GM23248 (cell line): Measurements from ENCODE around the gene KRTAP22-1. TPM values are rescaled to one million over a fixed set of nuclear protein-coding genes. Genes with fewer than 3 reads are reported as not detected.

Source experiments
- DNase-seq: peaks from one replicate; pipeline ENCODE4 v3.0.0-alpha.2; 2015
- H2AFZ ChIP-seq: fragments of 200-600 bp; sonication (generic); 2 replicates; pipeline ENCODE4 v1.6.1; 2016; ENCODE audit warnings: antibody characterized with exemption
- H3F3A ChIP-seq: fragments of 200-600 bp; sonication (generic); 2 replicates; pipeline ENCODE4 v1.6.1; 2016; ENCODE audit warnings: mild to moderate bottlenecking, antibody characterized with exemption, mixed run types; ENCODE audit not compliant: insufficient read depth
- H3K27ac ChIP-seq: fragments of 200-600 bp; sonication (generic); 2 replicates; pipeline ENCODE4 v1.5.1; 2016; ENCODE audit warnings: mild to moderate bottlenecking
- H3K27me3 ChIP-seq: fragments of 200-600 bp; sonication (generic); replicated peaks from 2 replicates; pipeline ENCODE4 v1.6.1; 2016; ENCODE audit warnings: mild to moderate bottlenecking; ENCODE audit not compliant: insufficient read depth
- H3K36me3 ChIP-seq: fragments of 200-600 bp; sonication (generic); 2 replicates; pipeline ENCODE4 v1.6.1; 2016; ENCODE audit warnings: low read depth, mild to moderate bottlenecking
- H3K4me1 ChIP-seq: fragments of 200-600 bp; sonication (generic); 2 replicates; pipeline ENCODE4 v1.6.1; 2016; ENCODE audit warnings: mild to moderate bottlenecking; ENCODE audit not compliant: insufficient read depth
- H3K4me2 ChIP-seq: fragments of 200-600 bp; sonication (generic); one replicate; pipeline ENCODE4 v1.6.1; 2016; ENCODE audit warnings: mild to moderate bottlenecking; ENCODE audit not compliant: unreplicated experiment
- H3K4me3 ChIP-seq: fragments of 200-600 bp; sonication (generic); 2 replicates; pipeline ENCODE4 v1.5.1; 2016; ENCODE audit warnings: mild to moderate bottlenecking
- H3K79me2 ChIP-seq: fragments of 200-600 bp; sonication (generic); 2 replicates; pipeline ENCODE4 v1.6.1; 2016; ENCODE audit warnings: mild to moderate bottlenecking; ENCODE audit not compliant: insufficient read depth
- H3K9ac ChIP-seq: fragments of 200-600 bp; sonication (generic); 2 replicates; pipeline ENCODE4 v1.6.1; 2016; ENCODE audit warnings: mild to moderate bottlenecking
- H3K9me2 ChIP-seq: fragments of 200-600 bp; sonication (generic); 2 replicates; pipeline ENCODE4 v1.6.1; 2016; ENCODE audit warnings: mixed run types, mild to moderate bottlenecking, moderate library complexity; ENCODE audit not compliant: insufficient read depth
- H3K9me3 ChIP-seq: fragments of 200-600 bp; sonication (generic); one replicate; pipeline ENCODE4 v1.6.1; 2017; ENCODE audit warnings: low read depth
- H4K20me1 ChIP-seq: fragments of 200-600 bp; sonication (generic); 2 replicates; pipeline ENCODE4 v1.6.0; 2016; ENCODE audit not compliant: insufficient read depth
- EZH2 ChIP-seq: fragments of 200-600 bp; sonication (generic); IDR thresholded peaks from 2 replicates; pipeline ENCODE4 v1.6.1; 2018; ENCODE audit warnings: antibody characterized with exemption, mild to moderate bottlenecking; ENCODE audit not compliant: insufficient read depth, poor library complexity, severe bottlenecking
- EZH2phosphoT487 ChIP-seq: fragments of 200-600 bp; sonication (generic); IDR thresholded peaks from 2 replicates; pipeline ENCODE4 v1.6.1; 2018; ENCODE audit warnings: antibody characterized with exemption, moderate library complexity, mild to moderate bottlenecking, low read depth; ENCODE audit not compliant: insufficient read depth
- WGBS, 2 experiments: methylation state at CpG; one replicate each; pipeline ENCODE4 v1.1.6; 2015 to 2017; ENCODE audit warnings: low lambda C conversion rate in 2 of 2, low coverage in 1 of 2; ENCODE audit errors: missing lambda C conversion rate in 2 of 2; 5-methylcytosine and 5-hydroxymethylcytosine counted together
- in situ Hi-C: fragments of 300-500 bp; cut with MboI; formaldehyde crosslinking; loops from 2 replicates; pipeline ENCODE4 v1.15.0; 2020
- polyA plus RNA-seq: library from polyadenylated mRNA; unstranded; fragments of >200 nt; fragmentation: Nextera tagmentation; extraction: Ambion mirVana; gene quantifications from 2 replicates; pipeline ENCODE4 v1.2.1, GENCODE V29; 2016
- total RNA-seq: library from RNA; depleted of rRNA; stranded (reverse); fragments of >200 nt; shearing (Covaris generic); gene quantifications from 2 replicates; pipeline ENCODE4 v1.2.3, GENCODE V29; 2014

KRTAP22-1 gene
- total and polyA plus RNA-seq, 2 experiments from 2014 or later: not detected

DNA sequence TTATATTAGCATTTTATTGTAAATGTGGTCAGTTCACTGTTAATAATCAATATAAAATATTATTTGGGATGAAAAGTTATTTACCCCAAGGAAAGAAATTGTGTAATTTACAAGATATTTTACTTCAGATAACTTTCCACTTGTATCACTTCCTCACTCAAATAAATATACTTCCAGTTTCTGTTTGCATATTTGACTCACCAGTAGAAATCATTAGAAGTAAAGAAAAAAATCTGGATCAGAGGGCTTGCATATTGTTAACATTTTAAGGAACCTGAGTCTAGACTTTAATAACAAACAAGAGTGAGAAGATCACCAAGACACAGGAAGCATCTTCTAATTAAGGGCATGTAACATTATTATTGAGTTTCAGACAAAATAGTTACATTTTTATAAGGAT, 19.2 kb downstream of the KRTAP22-1 start:
- Histone ChIP-seq H3K79me2 (no peaks in the 10 kb centered on the region), H3K27me3 (no peaks in the 10 kb centered on the region), H3K9me2 (no peaks in the 10 kb centered on the region), H3K4me2 (no peak overlapping the region), H3F3A (no peaks in the 10 kb centered on the region), H3K9ac (no peak overlapping the region), H3K9me3 (no peaks in the 10 kb centered on the region), H4K20me1 (no peaks in the 10 kb centered on the region), H3K4me1 (no peaks in the 10 kb centered on the region), H3K4me3 (no peak overlapping the region), H2AFZ (no peak overlapping the region), H3K27ac (no peak overlapping the region), H3K36me3 (no peaks in the 10 kb centered on the region)
- in situ Hi-C loops: no loop called here
- TF ChIP-seq EZH2 (no peak), EZH2phosphoT487 (no peak)
- no peak for DNase-seq

DNA sequence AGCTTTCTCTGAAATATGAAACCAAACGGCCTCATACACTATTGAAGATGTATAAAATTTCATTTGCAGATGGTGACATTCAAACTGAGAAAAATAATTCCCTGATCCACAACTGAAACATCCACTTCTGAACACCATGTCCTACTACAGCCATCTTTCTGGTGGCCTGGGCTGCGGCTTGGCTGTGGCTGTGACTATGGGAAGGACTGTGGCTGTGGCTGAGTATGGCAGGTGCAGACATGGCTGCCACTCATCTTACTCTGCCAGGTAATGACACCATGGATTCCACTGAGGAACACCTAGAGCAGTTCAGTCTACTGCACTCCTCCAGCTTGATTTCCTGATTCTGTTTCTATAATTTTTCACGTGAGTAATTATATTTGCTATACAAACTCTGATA, 19.6 kb downstream of the KRTAP22-1 start, which contains the start of gene KRTAP20-4:
Gene KRTAP20-4, plus strand, starts transcription at position 106 of the 400 bp plus-strand sequence.
- H2AFZ ChIP-seq: no peak within 1 kb of the TSS
- no peaks in the 10 kb centered on the region for H3K4me1 ChIP-seq
- H3K9ac ChIP-seq: no peak within 1 kb of the TSS
- H3K4me3 ChIP-seq: no peak within 1 kb of the TSS
- H3K9me2 ChIP-seq: no peaks in the 10 kb centered on the region
- H3K27ac ChIP-seq: no peak within 1 kb of the TSS
- no peaks in the 10 kb centered on the region for H3K27me3 ChIP-seq
- in situ Hi-C loops: no loop called here
- H4K20me1 ChIP-seq: no peaks in the 10 kb centered on the region
- no peaks in the 10 kb centered on the region for H3K9me3 ChIP-seq
- H3K79me2 ChIP-seq: no peaks in the 10 kb centered on the region
- 11 to 17% methylated on average over 3 of the region's 3 CpGs for WGBS, 2 experiments
- no peak for DNase-seq
- no peaks in the 10 kb centered on the region for H3K36me3 ChIP-seq
- H3K4me2 ChIP-seq: no peak within 1 kb of the TSS
- TF ChIP-seq EZH2 (no peak), EZH2phosphoT487 (no peak)
- H3F3A ChIP-seq: no peaks in the 10 kb centered on the region

DNA sequence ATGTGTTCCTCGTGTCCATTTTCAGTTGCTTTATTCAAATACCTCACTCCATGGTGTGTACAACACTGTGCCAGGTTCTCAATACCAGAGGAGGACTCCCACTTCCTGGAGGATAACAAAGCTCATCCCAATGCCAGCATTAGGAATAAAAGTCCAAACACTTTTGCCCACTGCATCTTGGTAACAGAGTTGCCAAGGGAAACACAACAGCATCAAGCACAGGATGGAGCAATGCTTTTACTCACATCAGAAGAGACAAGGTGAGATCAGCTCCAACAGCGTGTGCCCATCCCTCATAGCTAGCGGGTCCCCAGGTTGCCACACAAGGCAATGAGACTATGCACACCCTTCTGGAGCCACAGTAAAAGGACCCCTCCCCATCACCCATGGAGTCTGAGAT, 22.5 kb downstream of the KRTAP22-1 start:
- H4K20me1 ChIP-seq: no peaks in the 10 kb centered on the region
- H3K27ac ChIP-seq: no peak overlapping the region
- no peaks in the 10 kb centered on the region for H3K36me3 ChIP-seq
- DNase-seq: no peak
- no peaks in the 10 kb centered on the region for H3K4me1 ChIP-seq
- H3K79me2 ChIP-seq: no peaks in the 10 kb centered on the region
- no peaks in the 10 kb centered on the region for H3F3A ChIP-seq
- H3K9me3 ChIP-seq: no peaks in the 10 kb centered on the region
- H2AFZ ChIP-seq: no peak overlapping the region
- 17 to 22% methylated on average over 3 of the region's 3 CpGs for WGBS, 2 experiments
- H3K27me3 ChIP-seq: no peaks in the 10 kb centered on the region
- H3K9me2 ChIP-seq: no peaks in the 10 kb centered on the region
- H3K4me3 ChIP-seq: no peak overlapping the region
- in situ Hi-C loops: no loop called here
- no peak overlapping the region for H3K9ac ChIP-seq
- TF ChIP-seq EZH2 (no peak), EZH2phosphoT487 (no peak)
- H3K4me2 ChIP-seq: no peak overlapping the region

DNA sequence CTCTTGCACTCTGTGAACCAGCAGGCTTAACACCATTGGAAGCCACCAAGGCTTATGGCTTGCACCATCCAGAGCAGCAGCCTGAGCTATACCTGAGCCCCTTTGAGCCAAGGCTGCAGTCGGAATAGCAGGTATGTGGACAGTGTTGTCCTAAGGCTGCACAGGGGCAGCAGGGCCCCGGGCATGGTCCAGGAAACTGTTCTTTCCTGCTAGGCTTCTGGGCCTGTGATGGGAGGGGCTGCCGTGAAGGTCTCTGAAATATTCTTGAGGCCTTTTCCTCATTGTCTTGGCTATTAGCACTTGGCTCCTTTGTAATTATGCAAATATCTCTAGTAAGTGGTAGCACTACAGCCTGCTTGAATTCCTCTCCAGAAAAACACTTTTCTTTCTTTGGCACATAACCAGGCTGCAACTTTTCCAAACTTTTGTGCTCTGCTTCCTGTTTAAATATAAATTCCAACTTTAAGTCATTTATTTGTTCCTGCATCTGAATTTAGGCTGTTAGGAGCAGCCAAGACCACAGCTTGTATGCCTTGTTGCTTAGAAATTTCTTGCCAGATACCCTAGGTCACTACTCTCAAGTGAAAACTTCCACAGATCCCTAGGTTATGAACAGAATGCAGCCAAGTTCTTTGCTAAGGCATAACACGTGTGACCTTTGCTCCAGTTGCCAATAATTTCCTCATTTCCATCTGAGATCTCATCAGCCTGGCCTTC, 24.7 kb downstream of the KRTAP22-1 start:
- H3K9me2 ChIP-seq: no peaks in the 10 kb centered on the region
- no peaks in the 10 kb centered on the region for H3F3A ChIP-seq
- TF ChIP-seq EZH2 (no peak), EZH2phosphoT487 (no peak)
- 12 to 20% methylated on average over 4 of the region's 4 CpGs for WGBS, 2 experiments
- no peak overlapping the region for H2AFZ ChIP-seq
- no peak overlapping the region for H3K27ac ChIP-seq
- no peak for DNase-seq
- no peak overlapping the region for H3K4me2 ChIP-seq
- H3K4me1 ChIP-seq: no peaks in the 10 kb centered on the region
- no peak overlapping the region for H3K4me3 ChIP-seq
- H3K36me3 ChIP-seq: no peaks in the 10 kb centered on the region
- no peak overlapping the region for H3K9ac ChIP-seq
- no peaks in the 10 kb centered on the region for H4K20me1 ChIP-seq
- H3K79me2 ChIP-seq: no peaks in the 10 kb centered on the region
- H3K27me3 ChIP-seq: no peaks in the 10 kb centered on the region
- in situ Hi-C loops: no loop called here
- H3K9me3 ChIP-seq: peaks cover 4% of the 10 kb centered on the region
